Glutamatergic neuron (in vitro differentiated cells): ENCODE measurements around the gene SLC35C1. TPM values are rescaled to one million over a fixed set of nuclear protein-coding genes. Genes with fewer than 3 reads are reported as not detected.
"Not testable (repeated sequence)": the region's sequence is repeated elsewhere in the genome, so short reads cannot be mapped to it uniquely, and the experiment has no call there.

Experiments used
- DNase-seq: peaks from one replicate; pipeline ENCODE4 v3.0.0; 2022
- H3K27ac Mint-ChIP-seq: one replicate; pipeline ENCODE4 v1.8.0; 2020; ENCODE audit warnings: mild to moderate bottlenecking, mixed read lengths, inconsistent platforms; ENCODE audit not compliant: unreplicated experiment
- H3K27me3 Mint-ChIP-seq: one replicate; pipeline ENCODE4 v1.8.0; 2020; ENCODE audit warnings: mild to moderate bottlenecking, moderate library complexity, mixed read lengths, inconsistent platforms; ENCODE audit not compliant: unreplicated experiment
- H3K36me3 Mint-ChIP-seq: one replicate; pipeline ENCODE4 v1.8.0; 2020; ENCODE audit warnings: mild to moderate bottlenecking, mixed read lengths, inconsistent platforms; ENCODE audit not compliant: unreplicated experiment
- H3K4me1 Mint-ChIP-seq: one replicate; pipeline ENCODE4 v1.8.0; 2020; ENCODE audit warnings: mild to moderate bottlenecking, low read depth, mixed read lengths, inconsistent platforms; ENCODE audit not compliant: unreplicated experiment
- H3K4me3 Mint-ChIP-seq: one replicate; pipeline ENCODE4 v1.8.0; 2020; ENCODE audit warnings: mild to moderate bottlenecking, mixed read lengths, inconsistent platforms; ENCODE audit not compliant: unreplicated experiment
- H3K9me3 Mint-ChIP-seq: one replicate; pipeline ENCODE4 v1.8.0; 2020; ENCODE audit warnings: mild to moderate bottlenecking, moderate library complexity, mixed read lengths, inconsistent platforms; ENCODE audit not compliant: unreplicated experiment
- total RNA-seq: library from RNA; stranded (reverse); fragmentation: NEBNext Ultra II Directional; extraction: Animal tissue kit (Norgen Biotek cat#: 25700); gene quantifications from one replicate; pipeline ENCODE4 v1.2.1, GENCODE V29; 2021; ENCODE audit not compliant: unreplicated experiment
- TF ChIP-seq, protein P1 (sequence below): fragments of 200-600 bp; sonication (generic); IDR thresholded peaks from one replicate; pipeline ENCODE4 v1.5.0; 2021; ENCODE audit not compliant: partially characterized antibody, unreplicated experiment

SLC35C1 gene
- total RNA-seq, 1 donor from 2014 or later, result 20.9 TPM

GRCh38 chr11:45806072-45806933 lies 1.4 kb downstream of the SLC35C1 start:
- Mint-ChIP-seq H3K27me3 (peaks cover 10% of the 10 kb centered on the region), H3K4me3 (peak overlapping the region; percentile 93), H3K4me1 (peaks cover 9% of the 10 kb centered on the region), H3K36me3 (peaks cover 5% of the 10 kb centered on the region), H3K9me3 (peaks cover 1% of the 10 kb centered on the region), H3K27ac (peak overlapping the region; percentile 44)
- TF ChIP-seq, protein P1, sequence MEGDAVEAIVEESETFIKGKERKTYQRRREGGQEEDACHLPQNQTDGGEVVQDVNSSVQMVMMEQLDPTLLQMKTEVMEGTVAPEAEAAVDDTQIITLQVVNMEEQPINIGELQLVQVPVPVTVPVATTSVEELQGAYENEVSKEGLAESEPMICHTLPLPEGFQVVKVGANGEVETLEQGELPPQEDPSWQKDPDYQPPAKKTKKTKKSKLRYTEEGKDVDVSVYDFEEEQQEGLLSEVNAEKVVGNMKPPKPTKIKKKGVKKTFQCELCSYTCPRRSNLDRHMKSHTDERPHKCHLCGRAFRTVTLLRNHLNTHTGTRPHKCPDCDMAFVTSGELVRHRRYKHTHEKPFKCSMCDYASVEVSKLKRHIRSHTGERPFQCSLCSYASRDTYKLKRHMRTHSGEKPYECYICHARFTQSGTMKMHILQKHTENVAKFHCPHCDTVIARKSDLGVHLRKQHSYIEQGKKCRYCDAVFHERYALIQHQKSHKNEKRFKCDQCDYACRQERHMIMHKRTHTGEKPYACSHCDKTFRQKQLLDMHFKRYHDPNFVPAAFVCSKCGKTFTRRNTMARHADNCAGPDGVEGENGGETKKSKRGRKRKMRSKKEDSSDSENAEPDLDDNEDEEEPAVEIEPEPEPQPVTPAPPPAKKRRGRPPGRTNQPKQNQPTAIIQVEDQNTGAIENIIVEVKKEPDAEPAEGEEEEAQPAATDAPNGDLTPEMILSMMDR, result no peak
- no peak for DNase-seq

GRCh38 chr11:45806937-45807791 lies 2.2 kb downstream of the SLC35C1 start:
- TF ChIP-seq, protein P1, result no peak
- Mint-ChIP-seq H3K36me3 (peaks cover 5% of the 10 kb centered on the region), H3K27me3 (peaks cover 10% of the 10 kb centered on the region), H3K4me3 (peak overlapping the region; percentile 93), H3K4me1 (peaks cover 9% of the 10 kb centered on the region), H3K27ac (no peak overlapping the region), H3K9me3 (peaks cover 1% of the 10 kb centered on the region)
- DNase-seq, result no peak

GRCh38 chr11:45807792-45808238 lies 2.9 kb downstream of the SLC35C1 start:
- TF ChIP-seq, protein P1, result no peak
- Mint-ChIP-seq H3K4me3 (peak overlapping the region; percentile 93), H3K36me3 (peaks cover 5% of the 10 kb centered on the region)

GRCh38 chr11:45808427-45808826 lies 3.5 kb downstream of the SLC35C1 start:
- H3K27me3 Mint-ChIP-seq, H3K9me3 Mint-ChIP-seq, H3K27ac Mint-ChIP-seq, H3K36me3 Mint-ChIP-seq, DNase-seq, H3K4me3 Mint-ChIP-seq: not testable (repeated sequence)
- H3K4me1 Mint-ChIP-seq, result peaks cover 18% of the 10 kb centered on the region

More at GRCh38 chr11:45807792-45808238, 2.9 kb downstream of the SLC35C1 start:
- Mint-ChIP-seq H3K27me3 (peaks cover 7% of the 10 kb centered on the region), H3K4me1 (peaks cover 13% of the 10 kb centered on the region), H3K9me3 (peaks cover 1% of the 10 kb centered on the region), H3K27ac (no peak overlapping the region)
- no peak for DNase-seq

DNA sequence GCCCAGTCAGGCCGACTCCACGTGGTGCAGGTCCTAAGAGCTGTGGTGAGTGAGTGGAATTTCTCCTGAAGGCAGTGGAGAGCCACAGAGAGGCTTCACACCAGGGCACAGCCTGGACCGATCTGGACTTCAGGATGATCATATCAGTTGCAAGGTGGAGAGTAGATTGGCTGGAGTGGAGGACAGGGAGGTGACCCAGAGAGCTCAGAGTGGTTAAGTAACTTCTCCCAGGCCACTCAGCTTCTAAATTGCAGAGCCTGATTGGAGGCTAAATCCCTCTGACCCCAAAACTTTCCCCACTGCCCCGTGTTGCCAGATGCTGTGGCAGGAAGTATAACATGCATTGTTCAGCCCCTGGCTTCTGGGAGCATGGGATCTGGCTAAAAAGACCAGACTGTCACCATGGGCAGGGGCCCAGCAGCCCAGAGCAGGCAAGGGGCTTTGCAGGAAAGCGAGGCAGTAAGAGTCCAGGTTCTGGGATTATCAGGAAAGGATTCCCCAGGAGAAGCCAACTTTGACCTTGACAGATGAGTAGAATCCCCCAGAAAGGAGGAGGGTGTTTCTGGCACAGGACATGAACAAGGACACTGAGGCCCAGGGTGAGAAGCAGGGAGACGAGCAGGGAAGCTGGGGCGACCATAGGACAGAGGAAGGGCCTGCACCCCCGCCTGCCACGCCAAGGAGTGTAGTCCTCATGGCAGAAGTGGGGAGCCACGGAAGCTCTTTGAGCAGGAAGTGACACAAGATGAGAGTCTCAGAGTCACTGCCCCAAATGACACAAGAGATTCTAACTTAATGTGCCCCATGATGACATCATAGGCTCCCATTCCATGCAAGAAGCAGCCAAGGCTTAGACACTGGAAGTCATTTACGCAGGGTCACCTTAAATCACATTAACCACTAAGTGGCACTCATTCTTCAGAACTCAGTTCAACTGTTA lies 4.8 kb downstream of the SLC35C1 start:
- H3K27ac Mint-ChIP-seq, result no peak overlapping the region
- peaks cover 5% of the 10 kb centered on the region for H3K36me3 Mint-ChIP-seq
- H3K4me1 Mint-ChIP-seq, result peaks cover 18% of the 10 kb centered on the region
- no peak overlapping the region for H3K4me3 Mint-ChIP-seq
- TF ChIP-seq, protein P1, result no peak
- no peak for DNase-seq
- peaks cover 2% of the 10 kb centered on the region for H3K27me3 Mint-ChIP-seq
- no peaks in the 10 kb centered on the region for H3K9me3 Mint-ChIP-seq
